ENCODE measurements around the gene GRM4.

The GRM4 gene

DNA sequence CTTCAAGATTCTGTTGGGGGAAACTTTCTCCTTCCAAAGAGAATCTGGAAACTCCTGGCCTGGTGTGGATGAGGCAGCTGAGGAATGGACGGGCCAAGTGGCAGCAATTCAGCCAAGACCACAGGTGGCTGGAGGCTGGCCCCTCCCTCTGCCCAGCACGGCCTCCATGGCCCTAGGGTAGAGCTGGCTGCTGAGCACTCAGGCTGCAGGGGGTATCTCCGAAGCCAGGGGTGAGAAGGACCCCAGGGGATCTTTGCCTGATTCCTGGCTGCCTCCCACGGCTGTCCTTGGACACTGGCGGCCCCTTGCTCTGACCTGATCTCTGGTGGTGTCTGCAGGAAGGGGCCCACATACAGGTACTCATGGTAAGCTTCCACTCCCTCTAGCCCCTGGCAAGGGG, 39.0 kb downstream of the GRM4 start:
- Histone ChIP-seq H3K27me3 (peaks cover 3% of the 10 kb centered on the region), H3K4me3 (ENCODE audit: low read depth in 1 of 2, low read length in 1 of 2) (no peak overlapping the region), H3K27ac (no peak overlapping the region), H3K4me1 (ENCODE audit: control insufficient read depth in 1 of 2, insufficient read depth in 1 of 2, low read depth in 1 of 2, low read length in 1 of 2) (no peaks in the 10 kb centered on the region), H3K36me3 (no peaks in the 10 kb centered on the region), H3K9me3 (no peaks in the 10 kb centered on the region)
- TF ChIP-seq, protein P1, sequence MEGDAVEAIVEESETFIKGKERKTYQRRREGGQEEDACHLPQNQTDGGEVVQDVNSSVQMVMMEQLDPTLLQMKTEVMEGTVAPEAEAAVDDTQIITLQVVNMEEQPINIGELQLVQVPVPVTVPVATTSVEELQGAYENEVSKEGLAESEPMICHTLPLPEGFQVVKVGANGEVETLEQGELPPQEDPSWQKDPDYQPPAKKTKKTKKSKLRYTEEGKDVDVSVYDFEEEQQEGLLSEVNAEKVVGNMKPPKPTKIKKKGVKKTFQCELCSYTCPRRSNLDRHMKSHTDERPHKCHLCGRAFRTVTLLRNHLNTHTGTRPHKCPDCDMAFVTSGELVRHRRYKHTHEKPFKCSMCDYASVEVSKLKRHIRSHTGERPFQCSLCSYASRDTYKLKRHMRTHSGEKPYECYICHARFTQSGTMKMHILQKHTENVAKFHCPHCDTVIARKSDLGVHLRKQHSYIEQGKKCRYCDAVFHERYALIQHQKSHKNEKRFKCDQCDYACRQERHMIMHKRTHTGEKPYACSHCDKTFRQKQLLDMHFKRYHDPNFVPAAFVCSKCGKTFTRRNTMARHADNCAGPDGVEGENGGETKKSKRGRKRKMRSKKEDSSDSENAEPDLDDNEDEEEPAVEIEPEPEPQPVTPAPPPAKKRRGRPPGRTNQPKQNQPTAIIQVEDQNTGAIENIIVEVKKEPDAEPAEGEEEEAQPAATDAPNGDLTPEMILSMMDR (IDR thresholded peaks at IDR 0.05) = no peak

DNA sequence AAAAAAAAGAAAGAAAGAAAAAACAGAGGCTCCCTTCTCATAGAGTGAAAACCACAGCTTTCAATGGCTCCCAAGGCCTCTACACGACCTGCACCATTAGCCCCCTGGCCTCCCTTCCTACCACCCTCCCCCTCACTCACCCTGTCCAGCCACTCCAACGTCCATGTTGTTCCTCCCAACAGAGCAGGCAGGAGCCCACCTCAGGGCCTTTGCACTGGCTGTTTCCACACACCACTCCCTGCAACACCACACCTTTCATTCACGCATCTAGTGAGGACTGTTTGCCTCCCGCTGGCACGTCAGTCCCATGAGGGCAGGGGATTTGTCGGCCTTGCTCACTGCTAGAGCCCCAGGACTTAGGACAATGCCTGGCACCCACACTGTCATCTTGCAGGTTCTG, 39.5 kb downstream of the GRM4 start:
- no peaks in the 10 kb centered on the region for H3K4me1 ChIP-seq (ENCODE audit: control insufficient read depth in 1 of 2, insufficient read depth in 1 of 2, low read depth in 1 of 2, low read length in 1 of 2)
- TF ChIP-seq, protein P1 (IDR thresholded peaks at IDR 0.05) = no peak
- peaks cover 3% of the 10 kb centered on the region for H3K27me3 ChIP-seq
- no peak overlapping the region for H3K27ac ChIP-seq
- H3K9me3 ChIP-seq = no peaks in the 10 kb centered on the region
- H3K36me3 ChIP-seq = no peaks in the 10 kb centered on the region
- H3K4me3 ChIP-seq (ENCODE audit: low read depth in 1 of 2, low read length in 1 of 2) = no peak overlapping the region

DNA sequence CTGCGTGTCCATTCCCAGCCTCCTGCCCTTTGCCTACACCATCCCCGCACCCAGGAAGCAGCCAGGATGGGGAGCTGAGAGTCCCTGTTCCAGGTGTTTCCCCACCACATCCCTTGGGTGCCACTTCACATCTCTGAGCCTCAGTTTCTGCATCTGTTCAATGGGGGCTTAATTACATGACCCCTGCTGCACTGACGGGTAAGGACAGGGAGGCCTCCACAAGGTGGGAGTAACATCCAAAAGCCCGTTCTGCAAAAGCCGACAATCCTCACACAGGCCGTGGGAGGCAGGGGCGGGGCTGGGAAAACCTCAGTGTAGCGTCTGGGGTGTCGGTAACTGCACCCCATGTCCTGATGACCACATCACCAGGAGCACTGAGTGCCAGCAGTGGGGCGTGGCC, 41.3 kb downstream of the GRM4 start:
- TF ChIP-seq, protein P1 (IDR thresholded peaks at IDR 0.05) = no peak
- no peaks in the 10 kb centered on the region for H3K9me3 ChIP-seq
- no peak overlapping the region for H3K27ac ChIP-seq
- H3K27me3 ChIP-seq = no peaks in the 10 kb centered on the region
- H3K4me1 ChIP-seq (ENCODE audit: control insufficient read depth in 1 of 2, insufficient read depth in 1 of 2, low read depth in 1 of 2, low read length in 1 of 2) = no peaks in the 10 kb centered on the region
- no peak overlapping the region for H3K4me3 ChIP-seq (ENCODE audit: low read depth in 1 of 2, low read length in 1 of 2)
- no peaks in the 10 kb centered on the region for H3K36me3 ChIP-seq

DNA sequence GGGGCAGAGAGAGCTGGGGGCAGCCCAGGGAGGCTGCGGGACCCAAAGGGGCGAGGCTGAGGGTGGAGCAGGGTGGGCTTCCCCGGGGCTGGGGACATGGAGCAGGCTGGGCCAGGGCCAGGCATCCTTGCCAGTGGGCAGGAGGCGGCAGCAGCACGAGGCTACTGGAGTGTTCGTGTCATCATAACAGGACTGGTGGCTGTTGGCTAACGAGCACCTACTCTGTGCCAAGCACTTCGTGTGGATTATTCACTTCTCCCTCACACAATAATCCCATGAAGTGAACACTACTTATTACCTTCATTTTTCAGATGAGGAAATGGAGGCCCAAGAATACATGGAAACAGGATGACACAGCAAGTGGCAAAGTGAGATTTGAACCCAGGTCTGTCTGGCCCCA, 41.7 kb downstream of the GRM4 start:
- Histone ChIP-seq H3K4me1 (ENCODE audit: control insufficient read depth in 1 of 2, insufficient read depth in 1 of 2, low read depth in 1 of 2, low read length in 1 of 2) (no peaks in the 10 kb centered on the region), H3K9me3 (no peaks in the 10 kb centered on the region)

DNA sequence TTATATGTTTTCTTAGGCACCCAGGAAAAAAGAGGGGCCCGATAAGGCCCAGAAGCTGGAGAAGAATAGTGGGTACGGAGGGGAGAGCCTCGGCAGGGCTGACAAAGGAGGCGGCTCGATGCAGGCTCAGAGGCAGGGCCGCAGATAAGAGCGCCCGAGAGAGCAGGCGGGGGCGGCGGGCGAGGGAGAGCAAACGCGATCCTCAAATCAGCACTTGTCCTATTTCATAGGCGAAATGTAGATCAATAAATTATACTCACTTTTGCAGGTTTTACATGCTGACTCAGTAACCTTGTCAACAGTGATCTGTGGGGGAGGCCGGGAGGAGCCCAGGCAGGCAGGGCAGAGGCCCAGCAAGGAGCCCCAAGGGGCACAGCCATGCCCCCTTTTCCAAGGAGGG, 42.6 kb downstream of the GRM4 start:
- Histone ChIP-seq H3K36me3 (no peaks in the 10 kb centered on the region), H3K9me3 (no peaks in the 10 kb centered on the region), H3K27ac (no peak overlapping the region), H3K4me3 (ENCODE audit: low read depth in 1 of 2, low read length in 1 of 2) (no peak overlapping the region), H3K4me1 (ENCODE audit: control insufficient read depth in 1 of 2, insufficient read depth in 1 of 2, low read depth in 1 of 2, low read length in 1 of 2) (no peaks in the 10 kb centered on the region), H3K27me3 (no peaks in the 10 kb centered on the region)
- TF ChIP-seq, protein P1 (IDR thresholded peaks at IDR 0.05) = no peak

More for the DNA sequence above, 41.7 kb downstream of the GRM4 start:
- TF ChIP-seq, protein P1 (IDR thresholded peaks at IDR 0.05) = no peak
- H3K36me3 ChIP-seq = no peaks in the 10 kb centered on the region
- no peak overlapping the region for H3K4me3 ChIP-seq (ENCODE audit: low read depth in 1 of 2, low read length in 1 of 2)
- no peak overlapping the region for H3K27ac ChIP-seq
- H3K27me3 ChIP-seq = no peaks in the 10 kb centered on the region

DNA sequence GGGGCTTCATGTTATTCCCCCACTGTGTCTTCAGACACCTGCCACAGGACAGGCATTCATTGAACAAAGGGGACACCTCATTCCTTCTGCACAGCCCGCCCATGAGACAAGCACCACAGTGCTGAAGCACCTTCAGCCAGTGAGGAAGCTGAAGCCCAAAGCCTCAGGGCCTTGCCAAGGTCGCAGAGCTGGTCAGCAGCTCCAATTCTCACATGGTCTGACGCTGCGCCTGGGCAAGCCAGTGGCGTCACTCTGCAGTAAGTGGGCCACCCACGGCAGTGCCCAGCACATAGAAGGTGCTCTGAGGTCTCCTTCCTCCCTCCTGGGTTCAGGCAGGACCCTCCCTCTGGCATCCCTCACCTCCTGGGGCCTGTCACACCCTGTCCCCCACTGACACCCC, 43.2 kb downstream of the GRM4 start:
- no peaks in the 10 kb centered on the region for H3K4me1 ChIP-seq (ENCODE audit: control insufficient read depth in 1 of 2, insufficient read depth in 1 of 2, low read depth in 1 of 2, low read length in 1 of 2)
- no peak overlapping the region for H3K4me3 ChIP-seq (ENCODE audit: low read depth in 1 of 2, low read length in 1 of 2)
- no peaks in the 10 kb centered on the region for H3K9me3 ChIP-seq
- no peak overlapping the region for H3K27ac ChIP-seq
- no peaks in the 10 kb centered on the region for H3K27me3 ChIP-seq
- TF ChIP-seq, protein P1 (IDR thresholded peaks at IDR 0.05) = no peak
- H3K36me3 ChIP-seq = no peaks in the 10 kb centered on the region

All from neutrophil (primary cell).